ENCODE data around the gene PSMA7. TPM values are rescaled to one million over a fixed set of nuclear protein-coding genes. Genes with fewer than 3 reads are reported as not detected.
A peak's percentile ranks its signal among the peaks of the same experiment; 100 is the strongest.

The PSMA7 gene
- total RNA-seq, 1 experiment from 2014 or later: 332 TPM

DNA sequence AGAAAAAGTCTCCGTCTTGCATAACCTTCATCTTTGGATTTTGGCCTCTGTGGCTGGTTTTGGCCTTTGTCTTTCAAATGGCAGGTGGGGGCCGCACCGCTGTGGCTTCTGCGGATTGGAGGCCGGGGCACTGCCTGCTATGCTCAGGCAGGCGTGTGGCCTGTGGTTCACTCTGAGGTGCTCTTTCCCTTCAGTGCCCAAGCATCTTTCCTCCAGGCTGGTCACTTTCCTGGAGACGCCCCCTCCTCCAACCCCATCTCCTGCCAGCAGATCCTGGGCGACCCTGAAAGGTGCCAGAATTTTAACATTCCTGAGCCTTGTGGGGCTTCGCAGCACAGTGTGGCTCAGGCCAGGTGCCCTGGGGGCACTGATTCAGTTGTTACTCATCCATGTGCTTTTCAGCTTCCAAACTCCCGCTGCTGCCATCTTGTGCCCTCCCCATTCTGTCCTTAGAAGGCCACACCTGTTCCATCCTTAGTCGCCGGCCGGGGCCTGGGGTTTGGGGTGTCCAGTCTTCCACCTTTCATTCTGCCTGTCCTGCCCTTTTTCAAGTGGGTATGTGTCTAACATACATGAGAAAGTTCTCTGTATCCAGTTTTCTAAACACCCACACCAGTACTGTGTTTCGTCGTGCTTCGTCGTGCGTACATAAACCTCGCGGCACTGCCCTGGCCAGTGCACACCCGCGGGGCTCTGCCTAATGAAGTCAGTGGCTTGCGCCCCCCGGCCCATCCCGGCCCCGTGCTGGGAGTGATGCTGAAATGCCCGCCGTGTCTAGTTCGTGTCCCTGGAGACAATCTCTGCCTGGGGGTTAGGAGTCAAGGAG lies 12.4 kb upstream of the PSMA7 start:
- Histone ChIP-seq H3K4ac (ENCODE audit: low read depth, low read length) (no peak overlapping the region), H3K56ac (ENCODE audit: insufficient read length, low read depth, low read length) (no peak overlapping the region), H4K5ac (ENCODE audit: insufficient read length, low read depth, low read length) (no peak overlapping the region), H3K4me1 (ENCODE audit: insufficient read depth, low read length) (no peaks in the 10 kb centered on the region), H2BK5ac (ENCODE audit: insufficient read length, low read length) (no peak overlapping the region), H3K14ac (ENCODE audit: insufficient read depth, low read length) (no peak overlapping the region; the same call in 1 of the 2 replicates), H2BK15ac (ENCODE audit: low read depth, low read length) (no peak overlapping the region), H4K8ac (replicated peaks; ENCODE audit: insufficient read length, low read depth, low read length) (no peak overlapping the region), H2AK5ac (ENCODE audit: insufficient read length, low read length) (no peak overlapping the region), H2BK120ac (ENCODE audit: low read depth, low read length, poor library complexity, severe bottlenecking) (no peak overlapping the region), H3K79me2 (ENCODE audit: insufficient read depth, low read length) (peaks cover 23% of the 10 kb centered on the region; the same call in 1 of the 2 replicates), H3K27me3 (ENCODE audit: insufficient read depth, low read length) (no peaks in the 10 kb centered on the region), H3K79me1 (ENCODE audit: insufficient read depth, low read depth, low read length, poor library complexity, severe bottlenecking) (peaks cover 8% of the 10 kb centered on the region), H2BK12ac (ENCODE audit: insufficient read length, low read depth, low read length) (no peak overlapping the region), H3K9ac (ENCODE audit: extremely low read depth, insufficient read length, low read length) (no peak overlapping the region), H3K23me2 (ENCODE audit: insufficient read length, low read depth, low read length, poor library complexity, severe bottlenecking) (no peaks in the 10 kb centered on the region), H4K91ac (ENCODE audit: insufficient read length, low read depth, low read length) (no peak overlapping the region), H4K20me1 (ENCODE audit: control insufficient read depth, insufficient read depth, insufficient read length) (no peaks in the 10 kb centered on the region), H3T11ph (ENCODE audit: low read length) (no peak overlapping the region), H2BK20ac (ENCODE audit: low read depth, low read length, poor library complexity, severe bottlenecking) (no peak overlapping the region), H3K9me3 (ENCODE audit: control insufficient read depth, low read depth, low read length) (no peaks in the 10 kb centered on the region), H3K27ac (ENCODE audit: insufficient read length, low read depth, low read length) (no peak overlapping the region), H3K23ac (ENCODE audit: insufficient read length, low read depth, low read length) (no peak overlapping the region), H2AFZ (ENCODE audit: low read length) (no peak overlapping the region), H3K18ac (ENCODE audit: insufficient read length, low read depth, low read length) (no peak overlapping the region), H3K4me2 (ENCODE audit: insufficient read depth, insufficient read length, low read length) (no peak overlapping the region)
- peaks cover 6% of the 10 kb centered on the region in 2 experiments; a peak in 2 of 5 replicates for H3K9me3 Mint-ChIP-seq
- no peak overlapping the region; a peak in 2 of 5 replicates for H3K4me3 Mint-ChIP-seq
- H3K36me3 Mint-ChIP-seq (ENCODE audit: insufficient read depth in 1 of 3, low read depth in 3 of 3): peaks cover 31 to 45% (median 45%) of the 10 kb centered on the region in 3 experiments
- no CpG with 5 or more reads among the region's 29 CpGs for WGBS (ENCODE audit: extremely low coverage, insufficient read length, low lambda C conversion rate)
- H3K27ac Mint-ChIP-seq: peak overlapping the region in 2 of 3 experiments; percentile 86 to 93; a peak in 5 of 7 replicates
- TF ChIP-seq, protein P1, sequence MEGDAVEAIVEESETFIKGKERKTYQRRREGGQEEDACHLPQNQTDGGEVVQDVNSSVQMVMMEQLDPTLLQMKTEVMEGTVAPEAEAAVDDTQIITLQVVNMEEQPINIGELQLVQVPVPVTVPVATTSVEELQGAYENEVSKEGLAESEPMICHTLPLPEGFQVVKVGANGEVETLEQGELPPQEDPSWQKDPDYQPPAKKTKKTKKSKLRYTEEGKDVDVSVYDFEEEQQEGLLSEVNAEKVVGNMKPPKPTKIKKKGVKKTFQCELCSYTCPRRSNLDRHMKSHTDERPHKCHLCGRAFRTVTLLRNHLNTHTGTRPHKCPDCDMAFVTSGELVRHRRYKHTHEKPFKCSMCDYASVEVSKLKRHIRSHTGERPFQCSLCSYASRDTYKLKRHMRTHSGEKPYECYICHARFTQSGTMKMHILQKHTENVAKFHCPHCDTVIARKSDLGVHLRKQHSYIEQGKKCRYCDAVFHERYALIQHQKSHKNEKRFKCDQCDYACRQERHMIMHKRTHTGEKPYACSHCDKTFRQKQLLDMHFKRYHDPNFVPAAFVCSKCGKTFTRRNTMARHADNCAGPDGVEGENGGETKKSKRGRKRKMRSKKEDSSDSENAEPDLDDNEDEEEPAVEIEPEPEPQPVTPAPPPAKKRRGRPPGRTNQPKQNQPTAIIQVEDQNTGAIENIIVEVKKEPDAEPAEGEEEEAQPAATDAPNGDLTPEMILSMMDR (conservative IDR thresholded peaks at IDR 0.05): no peak
- peaks cover 25 to 28% of the 10 kb centered on the region in 2 experiments for H3K4me1 Mint-ChIP-seq
- no peaks in the 10 kb centered on the region for H3K27me3 Mint-ChIP-seq (ENCODE audit: low read depth)
- DNase-seq: peak; percentile 54
